GM18517 (cell line): Measurements from ENCODE around the gene TRPC4AP.
"Not testable (repeated sequence)": the region's sequence is repeated elsewhere in the genome, so short reads cannot be mapped to it uniquely, and the experiment has no call there.

Experiments
- ATAC-seq: cut with Tn5 transposase; IDR thresholded peaks from one replicate; pipeline ENCODE4 v1.9.1; 2021; ENCODE audit warnings: mild to moderate bottlenecking, moderate library complexity; ENCODE audit not compliant: unreplicated experiment

Gene TRPC4AP

GRCh38 chr20:35092524-35093266, at the start of gene TRPC4AP:
Gene TRPC4AP, minus strand, starts transcription at chr20:35092807. Its CDS starts 26 bp downstream, at chr20:35092781.
- peak; percentile 93 for ATAC-seq

GRCh38 chr20:35135867-35136586, 43.4 kb upstream of the TRPC4AP start:
- ATAC-seq, result no peak

- no peak for ATAC-seq
Measured at GRCh38 chr20:35134880-35135279, 42.3 kb upstream of the TRPC4AP start.

DNA sequence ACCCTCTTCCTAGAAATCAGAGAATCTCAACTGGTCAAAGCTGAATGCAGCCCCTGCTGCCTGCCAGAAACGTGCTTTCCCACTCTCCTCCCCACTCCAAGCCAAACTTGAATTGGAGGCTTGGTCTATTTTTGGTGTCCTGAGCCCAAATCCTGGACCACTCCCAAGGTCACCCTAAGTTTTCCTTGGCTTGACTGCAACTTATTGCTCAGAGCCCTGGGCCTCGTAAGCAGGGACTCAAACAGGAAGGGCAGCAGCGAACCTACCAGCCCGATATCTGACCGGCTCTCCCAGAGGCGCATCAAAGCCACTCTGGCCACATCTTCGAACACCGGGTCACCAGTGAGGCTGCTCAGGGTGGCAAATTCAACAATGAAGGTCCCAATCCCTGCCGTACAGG, 41.9 kb upstream of the TRPC4AP start:
- ATAC-seq, result no peak

DNA sequence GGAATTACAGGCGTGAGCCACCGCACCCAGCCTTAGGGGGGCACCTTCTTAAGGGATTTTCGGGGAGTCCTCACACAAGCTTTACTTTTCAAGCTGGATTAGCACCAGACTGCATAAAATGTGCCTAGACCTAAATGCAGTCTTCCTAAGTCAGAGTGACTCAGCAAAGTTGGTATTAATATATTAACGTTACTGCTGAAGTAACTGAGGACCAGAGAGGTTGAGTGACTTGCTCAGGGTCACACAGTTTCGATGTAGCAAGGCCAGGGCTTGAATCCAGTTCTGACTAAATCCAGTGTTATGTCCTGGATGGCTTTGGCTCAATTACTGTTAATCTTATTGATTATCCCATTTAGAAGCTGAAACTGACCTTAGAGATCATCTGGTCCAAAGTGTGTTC, 41.1 kb upstream of the TRPC4AP start:
- no peak for ATAC-seq

- no peak for ATAC-seq
Measured at GRCh38 chr20:35133031-35133430, 40.4 kb upstream of the TRPC4AP start.

- ATAC-seq, result no peak
Measured at GRCh38 chr20:35131934-35132333, 39.3 kb upstream of the TRPC4AP start.

GRCh38 chr20:35129647-35130069, 37.1 kb upstream of the TRPC4AP start:
- ATAC-seq, result no peak

DNA sequence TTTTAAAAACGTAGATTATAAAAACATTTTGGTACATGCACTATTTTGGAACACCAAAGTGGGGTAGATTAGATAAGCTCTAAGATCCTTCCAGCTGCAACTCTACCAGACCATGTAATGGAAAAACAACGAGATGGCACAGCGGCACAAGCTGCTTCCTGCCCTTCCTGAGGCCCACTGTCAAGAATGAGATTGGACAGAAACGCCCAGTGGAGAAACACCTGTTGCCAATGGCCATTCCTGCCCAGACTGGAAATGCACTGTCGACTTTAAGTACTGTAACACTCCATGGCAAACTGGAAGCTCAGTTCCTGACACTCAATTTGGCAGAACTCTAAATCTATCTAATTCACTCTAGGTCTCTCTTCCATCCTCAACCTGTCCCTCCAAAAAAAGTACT, 33.1 kb upstream of the TRPC4AP start:
- ATAC-seq, result no peak

DNA sequence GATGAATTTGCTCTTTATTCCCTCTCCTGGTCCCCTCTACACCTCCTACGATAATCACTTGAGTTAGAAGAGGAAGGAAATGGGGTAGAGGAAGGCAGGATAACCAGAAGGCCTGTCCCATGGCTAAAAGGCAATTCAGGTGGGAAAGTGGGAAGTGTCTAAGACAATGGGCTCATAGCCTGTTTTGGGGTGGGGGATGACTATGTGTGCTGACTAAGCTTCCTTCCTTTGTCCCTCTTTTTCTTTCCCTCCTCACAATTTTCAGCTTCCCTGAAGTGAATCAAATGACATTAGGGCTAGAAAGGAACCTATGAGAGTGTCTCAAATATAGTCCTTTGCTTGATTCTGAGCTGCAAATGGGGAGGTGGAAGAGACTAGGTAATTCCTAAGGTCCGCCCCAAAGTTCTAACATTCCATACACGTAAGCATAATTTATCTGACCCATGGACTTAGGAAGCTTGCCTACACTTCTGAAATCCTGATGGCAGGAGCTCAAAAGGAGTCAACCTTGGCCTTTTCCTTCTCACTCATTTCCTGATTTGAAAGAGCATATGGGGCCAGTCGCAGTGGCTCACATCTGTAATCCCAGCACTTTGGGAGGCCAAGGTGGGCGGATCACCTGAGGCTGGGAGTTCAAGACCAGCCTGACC, 30.3 kb upstream of the TRPC4AP start:
- ATAC-seq, result no peak

- ATAC-seq, result no peak
Measured at GRCh38 chr20:35121186-35121585, 28.6 kb upstream of the TRPC4AP start.

DNA sequence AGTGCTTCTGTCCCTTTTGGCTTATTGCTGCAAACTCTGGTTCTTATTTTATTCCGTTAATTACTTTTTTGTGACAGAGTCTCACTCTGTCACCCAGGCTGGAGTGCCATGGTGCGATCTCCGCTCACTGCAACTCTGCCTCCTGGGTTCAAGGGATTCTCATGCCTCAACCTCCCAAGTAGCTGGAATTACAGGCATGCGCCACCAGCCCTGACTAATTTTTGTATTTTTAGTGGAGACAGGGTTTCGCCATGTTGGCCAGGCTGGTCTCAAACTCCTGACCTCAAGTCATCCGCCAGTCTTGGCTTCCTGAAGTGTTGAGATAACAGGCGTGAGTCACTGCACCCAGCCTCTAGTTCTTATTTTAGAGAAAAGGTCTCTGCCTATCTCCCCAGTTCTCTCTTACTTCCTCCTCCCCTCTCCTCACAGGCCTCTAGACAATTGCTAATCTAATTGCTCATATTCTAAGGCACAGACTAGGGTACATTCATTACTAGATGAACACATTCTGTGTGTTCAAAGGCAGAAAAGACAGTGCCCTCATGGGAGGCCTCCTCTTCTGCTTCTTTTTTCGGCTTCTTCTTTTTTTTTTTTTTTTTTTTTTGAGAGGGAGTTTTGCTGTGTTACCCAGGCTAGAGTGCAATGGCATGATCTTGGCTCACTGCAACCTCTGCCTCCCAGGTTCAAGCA, 27.6 kb upstream of the TRPC4AP start:
- no peak for ATAC-seq

- no peak for ATAC-seq
Measured at GRCh38 chr20:35117629-35118028, 25.0 kb upstream of the TRPC4AP start.

DNA sequence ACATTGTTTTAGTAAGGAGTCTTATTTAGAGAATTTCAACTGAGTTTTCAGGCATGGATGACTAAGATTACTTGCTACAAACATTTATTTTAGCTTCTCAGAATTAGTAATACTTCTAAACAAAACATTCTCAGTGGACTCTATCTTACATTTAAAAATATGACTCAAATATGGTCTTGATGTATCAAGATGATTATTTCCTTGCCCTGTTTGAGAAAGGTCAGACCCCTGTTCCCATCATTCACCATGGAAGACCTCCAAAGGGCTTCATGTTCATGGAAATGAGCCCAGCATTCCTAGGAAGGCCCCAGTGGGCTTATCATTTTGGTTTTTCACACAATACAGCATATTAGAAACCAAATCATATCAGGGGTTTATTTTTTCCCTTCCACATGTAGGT, 24.6 kb upstream of the TRPC4AP start:
- ATAC-seq, result no peak

DNA sequence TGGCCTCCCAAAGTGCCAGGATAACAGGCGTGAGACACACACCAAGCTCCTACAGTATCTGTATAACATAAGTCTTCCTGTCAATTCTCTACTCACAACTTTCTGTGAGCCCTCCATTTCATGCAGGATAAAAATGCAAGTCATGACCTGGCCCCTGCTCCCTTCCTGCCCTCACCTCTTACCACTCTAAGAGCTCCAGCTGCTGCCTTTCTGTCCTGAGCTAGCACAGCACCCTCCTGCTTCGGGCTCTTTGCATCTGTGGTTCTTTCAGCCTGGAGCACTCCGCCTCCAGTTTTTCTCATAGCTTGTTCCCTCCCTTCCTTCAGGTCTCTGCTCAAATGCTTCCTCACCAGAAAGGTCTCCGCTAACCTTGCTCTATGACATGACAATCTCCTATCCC, 23.7 kb upstream of the TRPC4AP start:
- no peak for ATAC-seq

DNA sequence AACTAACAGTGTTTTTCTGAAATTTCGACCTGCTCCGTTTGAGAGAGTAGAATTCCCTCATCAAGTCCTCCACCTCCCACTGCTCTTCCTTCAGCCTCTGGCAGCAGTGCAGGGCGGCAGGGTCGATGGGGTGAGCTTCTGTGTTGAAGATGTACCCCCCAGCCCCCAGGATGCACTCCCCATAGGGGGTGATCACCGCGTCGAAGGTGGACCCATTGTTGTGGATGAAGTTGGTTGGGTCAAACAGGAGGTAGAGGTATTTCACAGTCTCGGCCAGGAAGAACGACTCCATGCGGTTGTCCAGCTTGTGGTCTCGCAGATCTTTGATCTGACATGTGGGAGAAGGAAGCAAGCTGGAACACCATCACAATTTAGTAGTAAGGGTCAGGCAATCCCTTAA, 23.0 kb upstream of the TRPC4AP start:
- no peak for ATAC-seq

DNA sequence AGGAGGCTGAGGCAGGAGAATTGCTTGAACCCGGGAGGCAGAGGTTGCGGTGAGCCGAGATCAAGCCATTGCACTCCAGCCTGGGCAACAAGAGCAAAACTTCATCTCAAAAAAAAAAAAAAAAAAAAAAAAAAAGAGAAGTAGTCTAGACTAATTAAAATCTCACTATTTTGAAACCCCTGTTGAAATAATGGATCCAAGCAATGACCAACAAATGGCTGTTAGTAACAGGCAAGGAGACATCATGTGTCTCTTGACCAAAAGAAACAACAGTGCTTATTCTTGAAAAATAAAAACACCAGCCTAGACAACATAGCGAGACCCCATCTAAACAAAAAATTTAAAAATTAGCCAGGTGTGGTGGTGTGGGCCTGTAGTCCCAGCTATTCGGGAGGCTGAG, 19.7 kb upstream of the TRPC4AP start:
- ATAC-seq, result not testable (repeated sequence)

- no peak for ATAC-seq
Measured at GRCh38 chr20:35111141-35111888, 18.7 kb upstream of the TRPC4AP start.

DNA sequence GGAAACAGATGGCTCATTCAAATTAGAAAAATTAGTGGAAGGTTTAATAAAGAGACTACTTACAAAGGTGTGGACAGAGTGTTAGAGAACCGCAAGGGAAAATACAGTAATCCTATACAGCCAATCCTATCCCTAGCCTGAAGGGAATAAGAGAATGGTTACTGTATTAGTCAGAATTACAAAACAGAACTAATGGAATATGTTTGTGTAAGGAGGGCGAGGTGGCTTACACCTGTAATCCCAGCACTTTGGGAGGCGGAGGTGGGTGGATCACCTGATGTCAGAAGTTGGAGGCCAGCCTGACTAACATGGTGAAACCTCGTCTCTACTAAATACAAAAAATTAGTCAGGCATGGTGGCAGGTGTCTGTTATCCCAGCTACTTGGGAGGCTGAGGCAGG, 16.3 kb upstream of the TRPC4AP start:
- ATAC-seq, result no peak

DNA sequence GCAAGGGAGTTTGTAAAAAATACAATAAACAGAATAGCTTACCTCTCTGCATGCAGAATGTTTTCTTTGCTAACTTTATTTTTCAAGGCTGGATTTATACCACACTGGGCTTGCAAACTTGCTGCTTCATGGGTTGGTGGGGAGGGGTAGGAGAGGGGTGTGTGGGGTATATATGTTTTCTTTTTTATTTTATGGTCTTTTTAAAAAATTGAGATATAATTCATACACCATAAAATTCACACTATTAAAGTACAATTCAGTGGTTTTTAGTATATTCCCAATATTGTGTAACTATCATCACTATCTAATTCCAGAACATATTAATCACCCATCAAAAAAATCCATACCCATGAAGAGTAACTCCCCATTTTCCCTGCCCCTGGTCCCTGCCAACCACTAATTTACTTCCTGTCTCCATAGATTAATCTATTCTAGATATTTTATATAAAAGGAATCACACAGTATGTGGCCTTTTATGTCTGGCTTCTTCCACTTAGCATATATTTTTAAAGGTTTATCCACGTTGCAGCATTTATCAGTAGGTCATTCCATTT, 14.3 kb upstream of the TRPC4AP start:
- no peak for ATAC-seq
